Sigmoid colon (tissue), 4 donors: ENCODE measurements around the gene TMED1.

ENCODE experiments used
- CTCF ChIP-seq, 4 experiments: fragments of 450-650 bp in 3 of 4; fragments of 200-600 bp in 1 of 4; IDR thresholded peaks; one replicate each; pipeline ENCODE4 v1.5.1; 2016 to 2019; ENCODE audit warnings: antibody characterized with exemption in 4 of 4, mild to moderate bottlenecking in 3 of 4, moderate library complexity in 2 of 4
- POLR2AphosphoS5 ChIP-seq, 4 donors: sonication (generic); formaldehyde crosslinking; IDR thresholded peaks; one replicate each; pipeline ENCODE4 v1.6.1; 2017; ENCODE audit warnings: antibody characterized with exemption in 4 of 4

- TF ChIP-seq POLR2AphosphoS5 (IDR thresholded peaks at IDR 0.05) (no peak), CTCF (IDR thresholded peaks at IDR 0.05) (no peak)
Measured at GRCh38 chr19:10808937-10809649, 26.9 kb downstream of the TMED1 start.
